GM19351 (cell line): ENCODE data around the gene DNAH11.

Experiments
- ATAC-seq: cut with Tn5 transposase; IDR thresholded peaks from one replicate; pipeline ENCODE4 v1.9.1; 2021; ENCODE audit warnings: mild to moderate bottlenecking, moderate library complexity; ENCODE audit not compliant: unreplicated experiment

DNAH11 gene

GRCh38 chr7:21948887-21949540 lies 406.2 kb downstream of the DNAH11 start:
- no peak for ATAC-seq
